Memory B cell (primary cell): Measurements from ENCODE around the gene H6PD.
A peak's percentile ranks its signal among the peaks of the same experiment; 100 is the strongest.

ENCODE experiments used
- ATAC-seq: fragments of 150-1000 bp; cut with Tn5 transposase; 2 replicates; pipeline ENCODE4 v1.10.0; 2021; ENCODE audit warnings: low read depth, mild to moderate bottlenecking, moderate library complexity
- DNase-seq, 2 donors: peaks; one replicate each; pipeline ENCODE4 v3.0.0; 2022; ENCODE audit warnings: low spot score in 2 of 2
- H3K27ac Mint-ChIP-seq: one replicate; pipeline ENCODE4 v1.8.0; 2022; ENCODE audit warnings: mild to moderate bottlenecking, moderate library complexity, mixed read lengths
- H3K27me3 Mint-ChIP-seq: one replicate; pipeline ENCODE4 v1.8.0; 2022; ENCODE audit warnings: mixed read lengths
- H3K36me3 Mint-ChIP-seq: one replicate; pipeline ENCODE4 v1.8.0; 2022; ENCODE audit warnings: mild to moderate bottlenecking, mixed read lengths
- H3K4me1 Mint-ChIP-seq: one replicate; pipeline ENCODE4 v1.8.0; 2022; ENCODE audit warnings: mixed read lengths
- H3K4me3 Mint-ChIP-seq: one replicate; pipeline ENCODE4 v1.8.0; 2022; ENCODE audit warnings: mild to moderate bottlenecking, moderate library complexity, mixed read lengths
- H3K9me3 Mint-ChIP-seq: one replicate; pipeline ENCODE4 v1.8.0; 2022; ENCODE audit warnings: mixed read lengths

The H6PD gene

GRCh38 chr1:9250411-9251381 lies 16.1 kb downstream of the H6PD start:
- no peak overlapping the region for H3K27ac Mint-ChIP-seq
- H3K36me3 Mint-ChIP-seq = peaks cover 12% of the 10 kb centered on the region
- no peak overlapping the region for H3K4me3 Mint-ChIP-seq
- no peaks in the 10 kb centered on the region for H3K27me3 Mint-ChIP-seq
- H3K9me3 Mint-ChIP-seq = no peaks in the 10 kb centered on the region
- peaks cover 10% of the 10 kb centered on the region for H3K4me1 Mint-ChIP-seq
- ATAC-seq = no peak
- DNase-seq = no peak

- no peaks in the 10 kb centered on the region for H3K9me3 Mint-ChIP-seq
- DNase-seq = no peak
- H3K4me1 Mint-ChIP-seq = peaks cover 10% of the 10 kb centered on the region
- no peaks in the 10 kb centered on the region for H3K27me3 Mint-ChIP-seq
- ATAC-seq = no peak
- H3K27ac Mint-ChIP-seq = no peak overlapping the region
- no peak overlapping the region for H3K4me3 Mint-ChIP-seq
- peaks cover 12% of the 10 kb centered on the region for H3K36me3 Mint-ChIP-seq
Observed at GRCh38 chr1:9251501-9251900, 16.9 kb downstream of the H6PD start.

GRCh38 chr1:9253004-9253403 lies 18.4 kb downstream of the H6PD start:
- Mint-ChIP-seq H3K4me1 (peaks cover 10% of the 10 kb centered on the region), H3K27me3 (no peaks in the 10 kb centered on the region), H3K27ac (no peak overlapping the region), H3K36me3 (peaks cover 14% of the 10 kb centered on the region), H3K4me3 (no peak overlapping the region), H3K9me3 (no peaks in the 10 kb centered on the region)
- DNase-seq = no peak
- ATAC-seq = no peak

GRCh38 chr1:9253453-9254105 lies 19.0 kb downstream of the H6PD start:
- DNase-seq (no peak), ATAC-seq (no peak)
- no peak overlapping the region for H3K27ac Mint-ChIP-seq
- H3K27me3 Mint-ChIP-seq = no peaks in the 10 kb centered on the region
- peaks cover 11% of the 10 kb centered on the region for H3K4me1 Mint-ChIP-seq
- H3K4me3 Mint-ChIP-seq = no peak overlapping the region
- H3K9me3 Mint-ChIP-seq = no peaks in the 10 kb centered on the region
- H3K36me3 Mint-ChIP-seq = peaks cover 17% of the 10 kb centered on the region

- Mint-ChIP-seq H3K27me3 (no peaks in the 10 kb centered on the region), H3K9me3 (no peaks in the 10 kb centered on the region), H3K27ac (peak overlapping the region; percentile 25), H3K4me3 (no peak overlapping the region), H3K4me1 (peaks cover 35% of the 10 kb centered on the region), H3K36me3 (peaks cover 26% of the 10 kb centered on the region)
- ATAC-seq = no peak
- DNase-seq = no peak
Observed at GRCh38 chr1:9256332-9256731, 21.8 kb downstream of the H6PD start.

GRCh38 chr1:9257851-9258250 lies 23.3 kb downstream of the H6PD start:
- no peaks in the 10 kb centered on the region for H3K27me3 Mint-ChIP-seq
- H3K4me3 Mint-ChIP-seq = no peak overlapping the region
- H3K4me1 Mint-ChIP-seq = peaks cover 35% of the 10 kb centered on the region
- H3K27ac Mint-ChIP-seq = no peak overlapping the region
- peaks cover 28% of the 10 kb centered on the region for H3K36me3 Mint-ChIP-seq
- DNase-seq = no peak
- no peaks in the 10 kb centered on the region for H3K9me3 Mint-ChIP-seq
- ATAC-seq = no peak

GRCh38 chr1:9258629-9259028 lies 24.1 kb downstream of the H6PD start:
- Mint-ChIP-seq H3K27ac (no peak overlapping the region), H3K27me3 (no peaks in the 10 kb centered on the region), H3K4me3 (no peak overlapping the region), H3K4me1 (peaks cover 35% of the 10 kb centered on the region), H3K9me3 (no peaks in the 10 kb centered on the region), H3K36me3 (peaks cover 30% of the 10 kb centered on the region)
- ATAC-seq (no peak), DNase-seq (no peak)

GRCh38 chr1:9260059-9260766 lies 25.6 kb downstream of the H6PD start:
- no peaks in the 10 kb centered on the region for H3K27me3 Mint-ChIP-seq
- DNase-seq (no peak), ATAC-seq (no peak)
- peaks cover 30% of the 10 kb centered on the region for H3K4me1 Mint-ChIP-seq
- H3K27ac Mint-ChIP-seq = no peak overlapping the region
- H3K9me3 Mint-ChIP-seq = no peaks in the 10 kb centered on the region
- no peak overlapping the region for H3K4me3 Mint-ChIP-seq
- H3K36me3 Mint-ChIP-seq = peaks cover 34% of the 10 kb centered on the region

GRCh38 chr1:9261496-9261895 lies 26.9 kb downstream of the H6PD start:
- H3K4me3 Mint-ChIP-seq = no peak overlapping the region
- H3K27ac Mint-ChIP-seq = no peak overlapping the region
- peaks cover 38% of the 10 kb centered on the region for H3K36me3 Mint-ChIP-seq
- no peaks in the 10 kb centered on the region for H3K9me3 Mint-ChIP-seq
- H3K27me3 Mint-ChIP-seq = no peaks in the 10 kb centered on the region
- ATAC-seq (no peak), DNase-seq (no peak)
- H3K4me1 Mint-ChIP-seq = peaks cover 30% of the 10 kb centered on the region

- H3K9me3 Mint-ChIP-seq = no peaks in the 10 kb centered on the region
- DNase-seq (no peak), ATAC-seq (no peak)
- peaks cover 38% of the 10 kb centered on the region for H3K36me3 Mint-ChIP-seq
- no peaks in the 10 kb centered on the region for H3K27me3 Mint-ChIP-seq
- H3K4me1 Mint-ChIP-seq = peaks cover 32% of the 10 kb centered on the region
- H3K27ac Mint-ChIP-seq = no peak overlapping the region
- H3K4me3 Mint-ChIP-seq = no peak overlapping the region
Observed at GRCh38 chr1:9262096-9262986, 27.8 kb downstream of the H6PD start.

GRCh38 chr1:9263276-9263855 lies 28.8 kb downstream of the H6PD start:
- Mint-ChIP-seq H3K9me3 (no peaks in the 10 kb centered on the region), H3K4me1 (peaks cover 28% of the 10 kb centered on the region), H3K4me3 (no peak overlapping the region), H3K27me3 (no peaks in the 10 kb centered on the region), H3K27ac (no peak overlapping the region), H3K36me3 (peaks cover 30% of the 10 kb centered on the region)
- DNase-seq (no peak), ATAC-seq (no peak)

GRCh38 chr1:9263984-9264872 lies 29.7 kb downstream of the H6PD start:
- Mint-ChIP-seq H3K27me3 (no peaks in the 10 kb centered on the region), H3K4me1 (peaks cover 22% of the 10 kb centered on the region), H3K27ac (no peak overlapping the region), H3K36me3 (peaks cover 26% of the 10 kb centered on the region), H3K9me3 (no peaks in the 10 kb centered on the region), H3K4me3 (no peak overlapping the region)
- DNase-seq (no peak), ATAC-seq (no peak)
